Heart left ventricle (tissue), 13 donors: Measurements from ENCODE around the gene TPRN.

Experiments
- POLR2A ChIP-seq, 2 donors: fragments of 450-650 bp; IDR thresholded peaks; one replicate each; pipeline ENCODE4 v1.6.1; 2017; ENCODE audit warnings: antibody characterized with exemption in 2 of 2, mild to moderate bottlenecking in 2 of 2, moderate library complexity in 2 of 2
- TF ChIP-seq, protein P1 (sequence below), 12 donors: fragments of 200-600 bp; sonication (generic) in 4 of 12; IDR thresholded peaks; one replicate each; pipeline versions ENCODE4 v1.5.0 to v1.8.0; 2018 to 2022; ENCODE audit warnings: antibody characterized with exemption in 12 of 12, mild to moderate bottlenecking in 5 of 12
- donor health status: ischemic (EF 13 %, LVEDD 7.1; RV severe dilation, severe dysfunction).
- donor health status: DM: no; HTN: yes; CAD: no.
- donor health status: DM: no; HTN: no; CAD: no.
- donor health status: ischemic (EF 25% LVEDD 6.9; RV normal size, moderate dysfunction).
- donor health status: ischemic (EF 25% LVEDD 5.7; RV mildly dilated, moderate dysfunction).
- donor health status: ischemic (EF 35%, LVEDD 5.7; RV mildly dilated, moderate dysfunction).
- donor health status: nonischemic (EF 11% LVEDD 7.7; RV severe dilation, severe dysfunction).
- donor health status: DM: yes; HTN: yes; CAD: no.
- donor health status: PGD.
- donor health status: ischemic (EF 29% LVEDD 5.4; RV normal size, mild dysfunction).
- donor health status: nonischemic (EF 23%, LVEDD 6.1; RV moderate dilation, normal function).

DNA sequence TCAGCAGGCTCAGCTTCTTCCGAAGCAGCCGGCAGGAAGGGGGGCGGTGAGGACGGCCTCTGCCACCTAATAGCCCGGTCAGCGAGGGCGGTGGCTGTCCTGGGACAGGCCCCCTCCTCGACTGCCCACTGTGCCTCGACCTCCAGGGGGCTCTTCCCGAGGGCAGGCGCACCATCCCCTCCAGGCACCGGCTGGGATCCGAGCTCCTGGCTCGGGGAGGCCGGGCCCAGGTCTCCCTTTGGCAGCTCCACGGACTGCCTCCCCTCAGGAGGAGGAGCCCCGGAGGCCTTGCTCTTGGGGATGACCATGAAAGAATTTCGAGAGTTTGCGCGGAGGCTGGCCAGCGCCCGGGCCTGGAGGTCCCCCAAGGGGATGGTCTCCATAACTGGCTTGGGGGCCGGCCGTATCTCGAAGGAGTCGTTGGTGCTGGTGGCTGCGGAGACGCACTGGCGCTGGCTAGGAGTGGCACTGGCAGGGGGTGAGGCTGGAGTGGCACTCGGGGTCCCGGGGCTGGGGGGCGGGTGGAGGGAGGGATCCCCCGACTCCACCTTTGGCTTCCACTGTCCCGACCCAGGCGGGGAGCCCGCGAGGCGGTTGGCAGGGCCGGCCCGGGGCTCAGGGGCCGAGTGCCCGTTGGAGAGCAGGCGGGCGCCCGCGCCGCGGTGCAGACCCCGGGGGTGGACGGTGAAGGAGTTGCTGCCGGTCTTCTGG is 975 bp downstream of the TPRN start:
- TF ChIP-seq, protein P1, sequence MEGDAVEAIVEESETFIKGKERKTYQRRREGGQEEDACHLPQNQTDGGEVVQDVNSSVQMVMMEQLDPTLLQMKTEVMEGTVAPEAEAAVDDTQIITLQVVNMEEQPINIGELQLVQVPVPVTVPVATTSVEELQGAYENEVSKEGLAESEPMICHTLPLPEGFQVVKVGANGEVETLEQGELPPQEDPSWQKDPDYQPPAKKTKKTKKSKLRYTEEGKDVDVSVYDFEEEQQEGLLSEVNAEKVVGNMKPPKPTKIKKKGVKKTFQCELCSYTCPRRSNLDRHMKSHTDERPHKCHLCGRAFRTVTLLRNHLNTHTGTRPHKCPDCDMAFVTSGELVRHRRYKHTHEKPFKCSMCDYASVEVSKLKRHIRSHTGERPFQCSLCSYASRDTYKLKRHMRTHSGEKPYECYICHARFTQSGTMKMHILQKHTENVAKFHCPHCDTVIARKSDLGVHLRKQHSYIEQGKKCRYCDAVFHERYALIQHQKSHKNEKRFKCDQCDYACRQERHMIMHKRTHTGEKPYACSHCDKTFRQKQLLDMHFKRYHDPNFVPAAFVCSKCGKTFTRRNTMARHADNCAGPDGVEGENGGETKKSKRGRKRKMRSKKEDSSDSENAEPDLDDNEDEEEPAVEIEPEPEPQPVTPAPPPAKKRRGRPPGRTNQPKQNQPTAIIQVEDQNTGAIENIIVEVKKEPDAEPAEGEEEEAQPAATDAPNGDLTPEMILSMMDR (IDR thresholded peaks at IDR 0.05): no peak
- no peak for TF ChIP-seq POLR2A (IDR thresholded peaks at IDR 0.05)
